SKM-1 (cell line): ENCODE results near the gene SSR4.
"Not testable (repeated sequence)": the region's sequence is repeated elsewhere in the genome, so short reads cannot be mapped to it uniquely, and the experiment has no call there.

Source experiments
- DNase-seq: peaks from one replicate; lab custom pipeline; 2025; ENCODE audit not compliant: unreplicated experiment; lab: John Stamatoyannopoulos, UW

Gene SSR4

DNA sequence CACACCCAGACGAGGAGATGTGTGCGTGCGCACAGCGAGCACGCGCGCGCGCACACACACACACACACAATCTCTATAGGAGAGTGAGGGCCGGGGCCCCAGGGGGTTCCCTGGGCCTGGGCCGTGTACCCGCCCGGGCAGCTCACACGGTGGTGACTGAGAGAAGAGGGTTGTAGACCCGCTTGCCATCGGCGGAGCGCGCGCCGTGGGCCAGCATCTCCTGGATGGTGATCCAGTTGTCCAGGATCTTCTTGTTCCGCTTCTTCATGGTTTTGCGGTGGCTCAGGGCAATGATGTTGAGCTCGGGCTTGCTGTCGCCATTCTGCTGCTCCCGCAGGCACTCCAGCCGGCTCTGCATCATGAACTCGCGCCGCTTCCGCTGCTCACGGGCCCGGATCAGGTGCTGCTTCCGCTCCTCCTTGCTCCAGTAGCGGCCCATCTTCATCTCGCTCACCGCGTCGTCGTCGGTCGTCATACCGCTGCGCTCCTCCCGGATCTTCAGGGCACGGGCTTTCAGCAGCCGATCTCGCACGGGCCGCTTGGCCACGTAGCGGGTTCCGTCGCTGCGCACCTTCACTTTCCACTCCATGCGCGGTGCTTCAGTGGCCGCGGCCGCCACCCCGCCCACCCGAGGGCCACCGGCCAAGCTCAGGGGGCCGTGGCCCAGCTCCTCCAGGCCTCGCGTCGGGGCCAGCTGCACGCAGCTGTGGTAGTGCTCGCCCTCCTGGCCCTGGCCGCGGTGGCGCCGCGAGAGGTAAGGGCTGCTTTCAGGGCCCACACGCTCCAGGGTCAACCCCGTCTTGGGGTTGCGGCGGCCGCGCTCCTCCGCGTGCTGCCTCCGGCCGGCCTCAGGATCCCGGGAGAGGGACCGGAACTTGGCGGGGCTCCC, 9.0 kb downstream of the SSR4 start:
- DNase-seq, result no peak

DNA sequence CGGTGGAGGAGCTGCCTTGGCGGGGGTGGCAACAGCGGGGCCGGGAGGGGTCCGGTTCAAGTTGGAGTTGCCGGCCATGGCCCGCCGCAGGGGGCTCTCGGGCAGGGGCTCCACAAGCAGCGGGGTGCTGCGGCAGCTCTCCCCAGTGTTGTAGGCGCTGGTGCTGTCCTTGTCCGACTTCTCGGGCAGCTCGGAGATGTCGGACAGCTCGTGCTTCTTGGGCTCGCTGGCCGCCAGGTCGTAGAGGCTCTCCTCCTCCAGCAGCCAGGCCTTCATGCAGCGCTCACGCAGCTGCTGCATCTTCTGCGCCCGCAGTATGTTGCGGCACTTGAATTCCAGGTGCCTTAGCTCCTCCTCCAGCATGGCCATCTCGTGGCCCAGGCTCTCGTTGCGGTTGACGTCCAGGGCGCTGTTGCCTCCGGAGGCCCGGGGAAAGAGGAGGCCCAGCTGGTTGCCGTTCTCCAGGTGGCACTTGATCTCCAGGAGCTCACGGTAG, 9.7 kb downstream of the SSR4 start:
- DNase-seq, result no peak

DNA sequence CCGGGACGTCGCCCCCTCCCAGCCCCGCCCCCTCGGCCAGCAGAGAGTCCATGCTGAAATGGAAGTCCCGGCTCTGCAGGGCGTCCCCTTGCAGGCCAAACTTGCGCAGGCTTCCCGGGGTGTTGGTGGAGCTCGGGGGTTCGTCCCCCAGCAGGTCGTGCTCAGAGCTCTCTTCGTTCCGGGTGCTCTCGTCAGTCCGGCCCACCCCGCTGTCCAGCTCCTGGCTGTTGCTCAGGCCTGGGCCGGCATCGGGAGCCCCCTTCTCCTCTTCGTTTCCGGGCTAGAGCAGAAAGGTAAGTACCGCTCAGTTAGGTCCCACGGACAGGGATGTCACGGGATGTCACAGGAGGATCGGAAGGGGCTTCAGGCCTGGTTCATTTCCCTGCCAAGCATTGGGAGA, 10.2 kb downstream of the SSR4 start:
- no peak for DNase-seq

DNA sequence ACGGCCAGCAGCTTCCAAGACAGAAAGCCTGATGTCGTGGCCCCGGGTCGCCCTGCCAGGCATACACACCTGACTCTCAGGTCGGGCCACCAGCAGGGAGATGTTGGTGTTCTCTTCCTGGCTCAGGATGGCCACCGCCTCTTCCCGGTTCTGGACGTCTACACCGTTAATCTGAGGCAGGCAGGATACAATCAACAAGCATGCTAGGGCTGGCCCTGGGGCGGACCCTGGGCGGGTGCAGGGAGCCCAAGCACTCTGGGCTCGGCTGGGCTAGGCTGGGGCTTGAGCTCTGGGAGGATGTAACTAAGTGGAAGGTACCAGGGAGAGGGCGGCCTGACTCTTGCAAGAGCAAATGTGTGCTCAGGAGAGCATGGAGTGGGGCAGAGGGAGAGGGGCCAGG, 11.0 kb downstream of the SSR4 start:
- DNase-seq, result no peak

DNA sequence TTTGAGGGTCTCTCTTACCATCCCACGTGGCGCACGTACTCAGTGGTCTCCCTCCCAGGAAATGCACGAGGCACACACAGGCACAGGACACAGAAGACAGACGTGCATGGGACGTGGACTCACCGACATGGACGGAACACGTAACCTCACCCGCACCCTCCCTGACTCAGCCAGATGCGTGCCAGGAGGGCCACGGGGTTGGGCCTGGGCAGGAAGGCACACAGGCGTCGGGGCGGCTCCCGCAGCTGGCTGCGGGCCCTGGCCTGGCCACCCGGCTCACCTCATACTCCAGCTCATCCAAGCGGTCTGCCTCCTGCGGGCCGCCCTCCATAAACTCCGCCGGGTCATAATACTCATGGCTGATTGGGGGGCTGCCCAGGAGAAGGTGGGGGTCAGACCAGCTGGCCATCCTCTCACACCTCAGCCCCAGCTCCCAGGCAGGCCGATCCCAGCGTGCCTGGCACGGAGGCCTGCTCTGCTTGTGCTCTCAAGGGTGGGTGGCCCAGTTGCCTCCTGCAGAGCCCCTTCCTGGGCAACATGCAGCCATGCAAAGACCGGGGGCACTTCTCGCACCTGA, 12.6 kb downstream of the SSR4 start:
- DNase-seq, result no peak

DNA sequence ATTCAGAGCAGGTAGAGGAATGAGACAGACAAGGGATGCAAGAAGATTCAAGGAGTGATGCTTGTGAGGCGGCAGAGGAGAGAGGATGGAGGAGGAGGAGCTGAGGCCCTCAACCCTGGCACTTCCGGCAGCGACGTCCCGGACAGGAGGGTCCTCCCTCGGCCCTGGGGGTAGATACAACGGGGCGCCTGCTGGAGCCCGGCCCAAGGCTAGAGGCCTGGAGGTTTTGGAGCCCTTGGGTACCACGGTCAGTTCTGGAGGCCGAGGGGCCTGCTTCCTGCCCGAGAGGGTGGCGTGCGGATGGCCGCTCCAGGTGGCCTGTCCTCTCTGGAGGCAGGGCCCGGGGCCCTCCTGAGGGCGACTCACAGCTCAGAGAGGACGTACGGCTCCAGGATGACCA, 13.5 kb downstream of the SSR4 start:
- no peak for DNase-seq

DNA sequence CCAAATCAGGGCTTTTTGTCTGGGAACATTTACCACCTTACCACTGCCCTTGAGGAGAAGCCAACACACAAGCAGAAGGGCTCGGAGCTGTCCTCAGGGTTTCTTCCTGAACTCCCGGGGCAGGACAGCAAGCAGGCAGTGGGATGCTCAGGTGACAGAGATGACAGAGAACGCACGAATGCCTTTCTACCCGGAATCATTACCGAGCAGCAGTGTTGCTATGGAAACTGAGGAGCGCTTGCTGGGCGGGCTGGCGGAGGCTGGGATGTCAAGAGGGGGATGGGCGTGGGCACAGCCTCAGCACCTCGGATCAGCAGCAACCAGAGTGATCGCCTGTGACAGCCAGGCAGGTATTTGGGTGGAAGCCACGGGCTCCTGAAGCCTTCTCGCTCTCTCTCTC, 17.8 kb downstream of the SSR4 start:
- DNase-seq, result no peak

DNA sequence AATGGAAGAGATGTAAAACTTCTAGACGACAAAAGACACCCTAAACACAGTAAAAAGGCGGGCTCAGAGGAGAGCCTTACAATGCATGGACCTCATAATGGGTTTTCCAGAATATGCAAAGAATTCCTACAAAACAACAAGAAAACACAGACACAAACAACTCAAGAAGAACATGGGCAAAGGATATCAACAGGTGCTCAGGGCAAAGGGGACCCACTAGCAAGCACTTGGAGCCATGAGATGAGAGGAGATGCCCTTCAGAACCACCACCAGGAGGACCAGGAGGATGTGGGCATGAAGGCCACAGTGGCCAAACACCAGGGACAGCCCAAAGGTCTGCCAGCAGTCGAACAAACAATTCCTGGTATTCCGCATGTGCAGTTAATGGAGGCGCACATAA, 18.7 kb downstream of the SSR4 start:
- no peak for DNase-seq

DNA sequence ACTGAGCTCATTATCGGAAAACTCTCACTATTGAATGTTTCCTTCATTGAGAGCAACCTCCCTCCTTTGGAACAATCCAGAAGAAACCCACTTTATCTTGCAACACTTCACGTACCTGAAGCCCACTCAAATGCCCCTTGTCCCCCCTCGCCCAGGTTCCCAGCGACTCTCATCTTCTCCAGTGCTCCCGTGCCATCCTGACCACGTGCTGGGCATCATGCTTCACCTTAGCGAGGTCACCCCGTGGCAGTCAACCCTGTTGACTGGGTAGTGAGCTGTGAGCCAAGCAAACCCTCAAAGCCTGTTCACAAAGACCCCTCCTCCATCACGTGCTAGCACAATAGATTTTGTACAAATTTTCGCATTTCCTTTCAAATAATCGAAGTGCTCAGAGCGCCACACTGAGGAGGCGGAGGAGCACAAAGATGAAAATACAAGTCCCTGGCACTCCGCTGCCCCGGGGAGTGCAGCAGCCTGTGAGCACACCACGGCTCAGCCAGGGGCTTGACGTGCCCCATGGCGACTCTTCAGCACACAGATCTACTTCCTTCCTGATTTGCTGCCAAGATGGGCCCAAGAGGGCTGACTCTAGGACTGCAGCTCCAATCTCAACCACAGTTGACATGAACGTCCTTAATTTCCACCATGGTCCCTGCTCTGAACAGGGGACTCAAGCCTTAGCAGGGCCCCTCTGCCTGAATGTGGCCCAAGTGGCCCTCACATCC, 20.3 kb downstream of the SSR4 start:
- DNase-seq, result no peak

DNA sequence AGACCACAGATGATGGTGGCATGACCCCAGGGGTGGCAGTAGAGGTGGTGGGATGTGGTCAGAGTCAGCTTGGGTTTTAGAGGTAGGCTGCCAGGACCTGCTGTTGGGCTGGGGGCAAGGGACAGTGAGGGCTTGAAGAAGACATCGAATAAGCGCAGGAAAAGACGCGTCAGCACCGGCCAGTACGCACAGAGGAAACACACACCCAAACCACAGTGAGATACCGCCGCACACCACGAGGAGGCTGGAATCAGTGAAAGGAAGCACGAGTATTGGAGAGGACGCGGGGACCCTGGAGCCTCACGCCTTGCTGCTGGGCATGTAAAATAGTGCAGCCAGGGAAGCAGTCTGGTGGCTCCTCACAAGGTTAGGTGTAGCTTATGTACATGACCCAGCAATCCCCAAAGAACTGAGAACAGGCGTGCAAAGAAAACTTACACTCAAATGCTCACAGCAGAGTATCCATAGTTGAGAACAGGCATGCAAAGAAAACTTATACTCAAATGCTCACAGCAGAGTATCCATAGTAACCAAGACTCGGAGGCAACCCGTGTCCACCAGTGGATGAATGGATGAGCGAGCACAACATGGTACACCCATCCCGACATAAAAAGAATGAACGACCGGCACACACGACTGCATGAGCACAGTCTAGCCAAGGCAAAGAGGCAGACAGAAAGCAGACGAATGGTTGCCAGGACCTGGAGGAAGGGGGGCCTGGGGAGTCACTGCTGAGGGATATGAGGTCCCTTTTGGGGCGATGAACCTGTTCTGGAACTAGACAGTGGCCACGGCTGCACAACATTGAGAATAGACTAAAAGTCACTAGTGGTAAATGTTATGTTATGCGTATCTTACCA, 22.6 kb downstream of the SSR4 start:
- no peak for DNase-seq

DNA sequence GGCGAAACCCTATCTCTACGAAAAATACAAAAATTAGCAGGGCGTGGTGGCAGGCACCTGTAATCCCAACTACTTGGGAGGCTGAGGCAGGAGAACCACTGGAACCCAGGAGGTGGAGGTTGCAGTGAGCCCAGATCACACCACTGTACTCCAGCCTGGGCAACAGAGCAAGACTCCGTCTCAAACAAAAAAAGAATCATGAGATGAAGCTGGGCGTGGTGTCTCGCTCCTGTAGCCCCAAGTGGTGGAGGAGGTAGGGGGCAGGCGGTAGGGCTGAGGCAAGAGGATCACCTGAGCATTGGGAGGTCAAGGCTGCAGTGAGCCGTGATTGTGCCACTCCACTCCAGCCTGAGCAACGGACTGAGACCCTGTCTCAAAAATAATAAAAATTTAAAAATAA, 23.6 kb downstream of the SSR4 start:
- DNase-seq, result not testable (repeated sequence)

DNA sequence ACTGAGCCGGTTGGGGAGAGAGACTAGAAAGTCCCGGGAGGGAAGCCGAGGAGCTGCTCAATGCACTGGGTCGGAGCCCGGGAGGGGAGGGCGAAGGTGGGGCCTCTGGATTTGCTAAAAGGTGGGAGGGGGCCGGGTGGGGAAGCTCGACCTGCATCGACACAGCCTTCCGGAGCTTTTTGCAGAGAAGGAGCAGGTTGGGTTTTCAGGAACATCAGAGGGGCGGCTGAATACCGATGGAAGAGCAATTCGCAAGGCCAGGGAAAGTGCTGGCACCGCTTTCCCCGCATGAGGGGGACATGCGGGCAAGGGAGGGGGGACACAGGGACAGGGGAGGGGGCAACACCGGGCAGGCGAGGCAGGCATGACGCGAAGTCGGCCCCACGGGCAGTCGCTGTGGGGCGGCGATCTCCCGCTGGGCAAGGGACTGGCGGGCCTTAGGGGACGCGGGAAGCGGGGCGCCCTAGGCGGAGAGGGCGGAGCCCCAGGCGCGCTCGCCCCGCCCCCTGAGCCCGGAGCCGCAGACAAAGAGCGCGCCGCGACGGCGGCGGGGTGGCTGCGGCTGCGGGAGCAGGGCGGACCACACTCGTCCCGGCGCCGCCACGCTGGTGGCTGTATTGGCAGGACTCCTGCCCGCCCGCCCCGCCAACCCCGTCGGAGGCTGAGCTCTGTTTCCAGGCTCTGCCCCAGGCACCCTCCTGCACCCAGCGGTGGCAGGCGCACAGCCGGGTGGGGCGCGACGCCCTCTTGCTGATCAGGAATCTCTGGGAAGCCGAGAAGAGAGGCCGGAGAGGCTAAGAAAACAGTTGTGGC, 24.3 kb downstream of the SSR4 start:
- no peak for DNase-seq

DNA sequence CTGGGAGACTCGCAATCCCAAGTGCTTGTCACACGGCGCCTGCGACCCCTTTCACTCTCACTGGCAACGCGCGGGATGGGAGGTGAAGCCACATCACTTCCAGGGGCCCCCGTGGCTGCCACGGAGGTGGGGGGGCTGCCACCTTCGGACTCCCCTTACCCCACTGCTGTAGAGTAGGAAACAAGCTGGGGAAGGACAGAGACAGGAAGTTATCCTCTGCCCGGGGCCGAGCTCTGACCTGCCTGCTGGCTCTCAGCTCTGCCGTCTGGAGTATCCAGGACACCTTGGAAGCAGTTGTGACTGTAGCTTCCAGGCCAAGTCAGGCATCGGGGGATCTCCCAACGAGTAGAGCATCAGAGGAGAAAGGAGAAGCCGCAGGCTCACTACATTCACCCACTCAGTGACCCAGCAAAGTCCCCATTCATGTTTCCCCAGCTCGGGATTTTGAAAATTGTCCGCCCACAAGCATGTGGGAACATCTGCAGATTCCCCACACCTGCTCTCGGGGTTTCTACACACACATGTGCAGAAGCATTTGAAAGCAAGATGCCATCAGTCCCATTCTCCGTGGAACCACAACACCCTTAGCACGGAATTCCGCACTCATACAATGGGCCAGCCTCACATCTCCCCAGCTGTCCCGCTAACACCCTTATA, 25.0 kb downstream of the SSR4 start:
- no peak for DNase-seq

DNA sequence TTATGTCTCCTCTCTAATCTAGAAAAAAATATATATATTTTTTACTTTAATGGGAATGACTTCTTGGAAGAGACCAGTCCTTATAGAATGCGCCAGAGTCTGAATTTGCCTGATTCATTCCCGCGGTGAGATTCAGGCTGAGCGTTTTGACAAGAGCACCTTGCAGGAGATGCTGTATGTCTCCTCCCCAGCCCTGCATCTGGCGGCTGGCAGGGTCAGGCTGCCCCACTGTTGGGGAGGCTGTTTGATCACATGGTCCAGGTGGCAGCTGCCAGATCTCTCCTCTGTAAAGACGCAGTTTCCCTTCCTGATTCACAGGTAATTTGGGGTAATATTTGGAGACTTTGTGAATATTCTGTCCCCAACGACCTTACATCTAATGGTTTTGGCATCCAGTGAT, 26.1 kb downstream of the SSR4 start:
- no peak for DNase-seq

DNA sequence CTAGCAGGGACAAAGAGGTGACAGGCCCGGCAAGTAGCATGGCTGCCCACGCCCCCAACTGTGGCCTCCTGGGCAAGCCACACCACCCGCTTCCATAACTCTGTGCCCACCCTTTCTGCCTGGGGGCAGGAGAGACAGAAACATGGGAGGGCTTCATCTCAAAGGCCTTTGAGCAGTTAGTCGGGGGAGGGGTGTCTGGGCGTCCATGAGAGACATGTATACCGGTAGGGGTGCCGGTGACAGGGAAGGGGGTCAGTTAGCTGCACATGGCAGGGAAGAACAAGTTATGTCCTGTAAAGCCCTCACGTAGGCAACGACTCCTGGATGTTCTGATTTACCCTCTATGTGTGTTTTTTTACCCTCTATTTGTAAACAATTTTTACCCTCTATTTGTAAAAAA, 26.6 kb downstream of the SSR4 start:
- no peak for DNase-seq

DNA sequence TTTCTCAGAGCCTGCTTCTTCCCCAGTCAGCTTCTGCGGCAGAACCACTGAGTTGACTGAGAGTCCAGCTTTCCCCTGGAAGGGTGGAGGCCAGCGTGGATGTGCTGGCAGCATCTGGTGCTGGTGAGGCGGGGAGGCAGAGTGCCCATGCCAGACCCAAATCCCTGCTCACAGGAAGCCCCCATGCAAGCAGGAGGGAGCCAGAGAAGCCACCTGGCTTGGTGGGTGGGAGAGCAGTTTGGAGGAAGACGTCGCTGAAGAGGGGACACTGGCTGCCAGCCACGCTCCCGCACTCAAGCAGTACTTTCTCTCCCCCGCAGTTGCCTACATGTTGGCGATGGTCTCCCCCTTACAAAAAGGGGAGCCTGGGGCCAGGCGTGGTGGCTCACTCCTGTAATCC, 29.9 kb downstream of the SSR4 start:
- no peak for DNase-seq

DNA sequence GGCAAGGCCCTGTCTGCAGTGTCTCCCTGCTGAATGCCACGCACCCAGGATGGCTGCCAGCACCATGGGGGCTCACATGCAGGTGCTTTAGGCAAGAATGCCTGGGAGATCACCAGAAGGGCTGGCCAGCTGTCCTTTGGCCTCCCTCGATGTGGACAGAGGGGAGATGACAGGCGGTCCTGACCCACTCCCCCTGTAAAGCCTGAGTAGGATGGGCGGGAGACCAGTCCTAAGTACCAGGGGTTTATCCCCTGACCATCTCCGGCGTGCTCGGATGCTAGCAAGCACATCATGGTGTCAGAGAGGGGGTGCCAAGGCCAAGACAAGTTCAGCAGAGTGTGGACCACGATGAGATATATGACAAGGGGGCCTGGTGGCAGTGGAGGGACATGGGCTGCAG, 30.6 kb downstream of the SSR4 start:
- no peak for DNase-seq

DNA sequence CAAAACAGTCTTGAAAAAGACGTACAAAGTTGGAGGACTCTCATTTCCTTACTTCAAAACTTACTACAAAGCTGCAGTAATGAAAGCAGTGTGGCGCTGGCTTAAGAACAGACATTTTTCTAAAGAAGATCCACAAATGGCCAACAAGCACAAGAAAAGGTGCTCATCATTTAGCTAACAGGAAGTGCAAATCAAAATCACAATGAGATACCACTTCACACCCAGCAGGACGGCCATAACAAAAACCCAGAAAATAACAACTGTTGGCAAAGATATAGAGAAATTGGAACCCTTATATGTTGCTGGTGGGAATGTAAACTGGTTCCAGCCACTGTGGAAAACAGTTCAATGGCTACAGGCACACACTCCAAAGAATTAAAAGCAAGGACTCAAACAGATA, 32.5 kb downstream of the SSR4 start:
- no peak for DNase-seq

DNA sequence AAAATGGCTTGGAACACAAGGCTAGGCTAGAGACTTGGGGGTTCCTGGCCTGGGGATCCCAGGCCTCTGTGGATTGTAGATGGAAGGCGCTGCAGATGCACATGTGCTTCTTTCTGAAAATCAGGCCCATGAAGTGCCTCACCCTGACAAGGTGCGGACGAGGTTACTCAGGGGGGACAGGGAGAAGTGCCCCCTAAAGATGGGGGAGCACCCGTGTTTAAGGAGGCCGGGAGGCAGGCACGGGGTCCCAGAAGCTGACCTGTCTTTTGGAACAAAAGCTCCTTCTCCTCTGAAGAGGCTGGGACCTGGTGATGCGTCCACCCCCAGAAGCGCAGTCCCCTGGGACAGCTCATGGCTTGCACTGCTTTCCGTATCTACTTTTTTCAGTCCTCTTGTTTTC, 33.4 kb downstream of the SSR4 start:
- DNase-seq, result no peak

DNA sequence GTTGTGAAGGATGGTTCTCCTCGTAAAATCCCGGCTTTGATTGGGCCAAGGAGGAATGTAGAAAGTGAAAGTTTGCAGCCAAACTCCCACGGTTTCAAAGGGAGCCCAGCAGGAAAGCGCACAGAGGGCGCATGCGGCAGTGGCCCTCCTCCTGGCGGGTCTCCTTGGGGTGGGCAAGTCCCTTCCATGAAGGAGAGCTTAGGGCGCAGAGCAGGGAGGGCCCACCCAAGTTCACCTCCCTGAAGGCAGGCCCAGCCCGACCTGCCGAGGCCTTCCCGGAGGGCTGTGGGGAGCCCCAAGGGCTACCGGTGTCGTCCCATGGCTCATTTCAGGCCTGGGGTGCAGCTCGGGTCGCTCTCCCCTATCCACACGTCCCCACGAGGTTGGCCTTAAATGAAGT, 33.8 kb downstream of the SSR4 start:
- DNase-seq, result no peak
